Measurements from ENCODE around the gene PATL1.
"Not testable (repeated sequence)": the region's sequence is repeated elsewhere in the genome, so short reads cannot be mapped to it uniquely, and the experiment has no call there.

PATL1 gene

GRCh38 chr11:59658036-59658435 lies 10.8 kb downstream of the PATL1 start:
- FAIRE-seq (no peak), DNase-seq (ENCODE audit: insufficient read length, low spot score) (no peak)
- no peak for TF ChIP-seq POLR2A (IDR thresholded peaks at IDR 0.05; ENCODE audit: low read depth, low read length)

- no peak for TF ChIP-seq POLR2A (IDR thresholded peaks at IDR 0.05; ENCODE audit: low read depth, low read length)
- DNase-seq (ENCODE audit: insufficient read length, low spot score) (no peak), FAIRE-seq (no peak)
Measured at GRCh38 chr11:59654893-59655292, 13.9 kb downstream of the PATL1 start.

- TF ChIP-seq POLR2A (IDR thresholded peaks at IDR 0.05; ENCODE audit: low read depth, low read length) = no peak
- DNase-seq (ENCODE audit: insufficient read length, low spot score) = no peak
- no peak for FAIRE-seq
Measured at GRCh38 chr11:59647245-59647980, 21.4 kb downstream of the PATL1 start.

- DNase-seq (ENCODE audit: insufficient read length, low spot score) (no peak), FAIRE-seq (no peak)
- TF ChIP-seq POLR2A (IDR thresholded peaks at IDR 0.05; ENCODE audit: low read depth, low read length) = no peak
Measured at GRCh38 chr11:59644528-59644927, 24.3 kb downstream of the PATL1 start.

GRCh38 chr11:59643390-59643789 lies 25.4 kb downstream of the PATL1 start:
- no peak for TF ChIP-seq POLR2A (IDR thresholded peaks at IDR 0.05; ENCODE audit: low read depth, low read length)
- DNase-seq (ENCODE audit: insufficient read length, low spot score) = no peak
- FAIRE-seq = no peak

- DNase-seq (ENCODE audit: insufficient read length, low spot score) (no peak), FAIRE-seq (no peak)
- TF ChIP-seq POLR2A (IDR thresholded peaks at IDR 0.05; ENCODE audit: low read depth, low read length) = no peak
Measured at GRCh38 chr11:59641156-59641555, 27.7 kb downstream of the PATL1 start.

GRCh38 chr11:59630493-59630892 lies 38.3 kb downstream of the PATL1 start:
- no peak for DNase-seq (ENCODE audit: insufficient read length, low spot score)
- no peak for FAIRE-seq
- no peak for TF ChIP-seq POLR2A (IDR thresholded peaks at IDR 0.05; ENCODE audit: low read depth, low read length)

GRCh38 chr11:59629996-59630395 lies 38.8 kb downstream of the PATL1 start:
- FAIRE-seq = no peak

GRCh38 chr11:59626969-59627368 lies 41.9 kb downstream of the PATL1 start:
- not testable (repeated sequence) for FAIRE-seq

More at GRCh38 chr11:59629996-59630395, 38.8 kb downstream of the PATL1 start:
- TF ChIP-seq POLR2A (IDR thresholded peaks at IDR 0.05; ENCODE audit: low read depth, low read length) = no peak
- DNase-seq (ENCODE audit: insufficient read length, low spot score) = no peak

GRCh38 chr11:59625703-59626102 lies 43.1 kb downstream of the PATL1 start:
- no peak for TF ChIP-seq POLR2A (IDR thresholded peaks at IDR 0.05; ENCODE audit: low read depth, low read length)
- no peak for FAIRE-seq
- no peak for DNase-seq (ENCODE audit: insufficient read length, low spot score)

More at GRCh38 chr11:59626969-59627368, 41.9 kb downstream of the PATL1 start:
- DNase-seq (ENCODE audit: insufficient read length, low spot score) = not testable (repeated sequence)

- FAIRE-seq (no peak), DNase-seq (ENCODE audit: insufficient read length, low spot score) (no peak)
- no peak for TF ChIP-seq POLR2A (IDR thresholded peaks at IDR 0.05; ENCODE audit: low read depth, low read length)
Measured at GRCh38 chr11:59617876-59618275, 51.0 kb downstream of the PATL1 start.

GRCh38 chr11:59616396-59616982 lies 52.3 kb downstream of the PATL1 start:
- FAIRE-seq (no peak), DNase-seq (ENCODE audit: insufficient read length, low spot score) (no peak)
- TF ChIP-seq POLR2A (IDR thresholded peaks at IDR 0.05; ENCODE audit: low read depth, low read length) = no peak; the same call in 1 of the 2 replicates

- peak; percentile 96 for DNase-seq (ENCODE audit: insufficient read length, low spot score)
- TF ChIP-seq POLR2A (IDR thresholded peaks at IDR 0.05; ENCODE audit: low read depth, low read length) = peak; percentile 77
- peak; percentile 95 for FAIRE-seq
Measured at GRCh38 chr11:59615637-59616395, 53.0 kb downstream of the PATL1 start, which contains the start of gene OSBP. TSS of gene OSBP (minus strand) at chr11:59615774. CDS start at chr11:59615664, 110 bp downstream.

GRCh38 chr11:59615120-59615636 lies 53.7 kb downstream of the PATL1 start:
- no peak for TF ChIP-seq POLR2A (IDR thresholded peaks at IDR 0.05; ENCODE audit: low read depth, low read length)
- DNase-seq (ENCODE audit: insufficient read length, low spot score) (no peak), FAIRE-seq (no peak)

Data from H54 (cell line).